HepG2 (cell line): Measurements from ENCODE around the gene CDH22. TPM values are rescaled to one million over a fixed set of nuclear protein-coding genes. Genes with fewer than 3 reads are reported as not detected.

Experiments used
- ATAC-seq: fragments of 200-7000 bp; cut with Tn5 transposase; 3 replicates; pipeline ENCODE4 v1.9.1; 2020; ENCODE audit warnings: mild to moderate bottlenecking, moderate library complexity
- BruUV-seq: library from RNA; stranded (reverse); fragments of 400-500 nt; replicated peaks from 2 replicates; lab custom pipeline; 2021; lab: Mats Ljungman, UMichigan
- CTCF ChIA-PET: fragments of 300-600 bp; formaldehyde crosslinking; extraction: SDS; loops from one replicate; lab custom pipeline; 2021; ENCODE audit warnings: low total read pairs, inconsistent platforms, low intra/inter-chr PET ratio; lab: Yijun Ruan, JAX
- POLR2A ChIA-PET: fragments of 350-600 bp; sonication (Branson Sonifier 250); formaldehyde crosslinking; loops from one replicate; lab custom pipeline; 2020; ENCODE audit warnings: antibody characterized with exemption, inconsistent platforms; lab: Yijun Ruan, JAX
- DNase-seq: peaks from one replicate; pipeline ENCODE4 v3.0.0-alpha.2; 2015; ENCODE audit warnings: low spot score
- FAIRE-seq: peaks from 3 replicates; lab custom pipeline; 2011; peaks lifted over from hg19 to GRCh38; lab: Jason Lieb, UNC
- H2AFZ ChIP-seq: one replicate; pipeline ENCODE4 v1.6.1; 2011; ENCODE audit warnings: low read length, inconsistent platforms
- H3K27ac ChIP-seq: fragments of 300-600 bp; 3 replicates; pipeline ENCODE4 v1.8.0; 2011; ENCODE audit warnings: mixed run types, mild to moderate bottlenecking, mixed read lengths, low read length, inconsistent platforms; ENCODE audit not compliant: insufficient read depth; ENCODE audit errors: extremely low read length
- H3K27me3 ChIP-seq, 2 experiments: fragments of 200-600 bp in 1 of 2; 2 replicates in 1 of 2; 3 replicates in 1 of 2; pipeline versions ENCODE4 v1.6.0 to v1.8.0; 2011; ENCODE audit warnings: low read length in 2 of 2, mild to moderate bottlenecking in 2 of 2, moderate library complexity in 2 of 2, inconsistent platforms in 1 of 2; ENCODE audit not compliant: insufficient read depth in 2 of 2, control insufficient read depth in 1 of 2
- H3K36me3 ChIP-seq, 2 experiments: fragments of 200-600 bp in 1 of 2; replicated peaks in 1 of 2; 2 replicates in 1 of 2; 3 replicates in 1 of 2; pipeline versions ENCODE4 v1.5.1 to v1.8.0; 2011; ENCODE audit warnings: low read length in 2 of 2, inconsistent platforms in 1 of 2; ENCODE audit not compliant: insufficient read depth in 2 of 2, control insufficient read depth in 1 of 2
- H3K4me1 ChIP-seq: 2 replicates; pipeline ENCODE4 v1.5.1; 2012; ENCODE audit warnings: low read length, inconsistent platforms; ENCODE audit not compliant: insufficient read depth
- H3K4me2 ChIP-seq: 2 replicates; pipeline ENCODE4 v1.6.0; 2011; ENCODE audit warnings: low read depth, low read length, inconsistent platforms
- H3K4me3 ChIP-seq, 3 experiments: fragments of 200-600 bp in 1 of 3; sonication (generic), shearing (Covaris generic) in 1 of 3; replicated peaks in 1 of 3; 2 replicates each; pipeline ENCODE4 v1.5.1; 2011 to 2016; ENCODE audit warnings: low read length in 3 of 3, inconsistent platforms in 2 of 3, low read depth in 2 of 3, mild to moderate bottlenecking in 2 of 3, control low read depth in 1 of 3, mixed read lengths in 1 of 3; ENCODE audit not compliant: insufficient read depth in 1 of 3
- H3K79me2 ChIP-seq: one replicate; pipeline ENCODE4 v1.6.1; 2011; ENCODE audit warnings: low read length, inconsistent platforms; ENCODE audit not compliant: insufficient read depth
- H3K9ac ChIP-seq: 2 replicates; pipeline ENCODE4 v1.6.0; 2011; ENCODE audit warnings: mild to moderate bottlenecking, low read depth, low read length, inconsistent platforms; ENCODE audit not compliant: insufficient read depth
- H3K9me3 ChIP-seq: 2 replicates; pipeline ENCODE4 v1.5.1; 2012; ENCODE audit warnings: mild to moderate bottlenecking, low read length
- H4K20me1 ChIP-seq: 2 replicates; pipeline ENCODE4 v1.6.0; 2011; ENCODE audit warnings: inconsistent platforms, mild to moderate bottlenecking, low read length, moderate library complexity; ENCODE audit not compliant: insufficient read depth
- HDAC6 ChIP-seq: fragments of 200-600 bp; sonication (generic); IDR thresholded peaks from 2 replicates; pipeline ENCODE4 v1.7.0; 2017; ENCODE audit warnings: mild to moderate bottlenecking, antibody characterized with exemption, low read length, low read depth
- NCOA1 ChIP-seq: sonication (generic); formaldehyde crosslinking; IDR thresholded peaks from 2 replicates; pipeline ENCODE4 v1.9.0; 2021; ENCODE audit warnings: missing genetic modification reagents
- SAFB2 ChIP-seq: sonication (generic); formaldehyde crosslinking; IDR thresholded peaks from 2 replicates; pipeline ENCODE4 v1.5.1; 2020; ENCODE audit warnings: missing genetic modification reagents, low read depth, mild to moderate bottlenecking, borderline replicate concordance
- SALL2 ChIP-seq: sonication (generic); formaldehyde crosslinking; IDR thresholded peaks from 2 replicates; pipeline ENCODE4 v1.8.1; 2023; ENCODE audit warnings: mild to moderate bottlenecking, missing genetic modification reagents, inconsistent platforms
- ZNF121 ChIP-seq: sonication (generic); formaldehyde crosslinking; IDR thresholded peaks from 2 replicates; pipeline ENCODE4 v1.5.0; 2020; ENCODE audit warnings: mild to moderate bottlenecking, missing genetic modification reagents
- ZNF276 ChIP-seq: sonication (generic); formaldehyde crosslinking; IDR thresholded peaks from 2 replicates; pipeline ENCODE4 v1.4.0; 2020; ENCODE audit warnings: mild to moderate bottlenecking, low read depth, missing genetic modification reagents
- ZNF550 ChIP-seq: sonication (generic); formaldehyde crosslinking; IDR thresholded peaks from 2 replicates; pipeline ENCODE4 v1.4.0; 2020; ENCODE audit warnings: mild to moderate bottlenecking, missing genetic modification reagents, borderline replicate concordance
- ZNF556 ChIP-seq: sonication (generic); formaldehyde crosslinking; IDR thresholded peaks from 2 replicates; pipeline ENCODE4 v1.4.0; 2020; ENCODE audit warnings: mild to moderate bottlenecking, missing genetic modification reagents, borderline replicate concordance
- ZNF720 ChIP-seq: sonication (generic); formaldehyde crosslinking; IDR thresholded peaks from 2 replicates; pipeline ENCODE4 v1.4.0; 2020; ENCODE audit warnings: missing genetic modification reagents
- ZNF770 ChIP-seq: sonication (generic); formaldehyde crosslinking; IDR thresholded peaks from 2 replicates; pipeline ENCODE4 v1.5.0; 2020; ENCODE audit warnings: mild to moderate bottlenecking, missing genetic modification reagents
- ZNF782 ChIP-seq: sonication (generic); formaldehyde crosslinking; IDR thresholded peaks from 2 replicates; pipeline ENCODE4 v1.4.0; 2020; ENCODE audit warnings: missing genetic modification reagents, mild to moderate bottlenecking, borderline replicate concordance
- WGBS: methylation state at CpG from one replicate; pipeline ENCODE4 v1.1.6; 2017; ENCODE audit warnings: low lambda C conversion rate; 5-methylcytosine and 5-hydroxymethylcytosine counted together
- in situ Hi-C: cut with HindIII; loops from 2 replicates; pipeline ENCODE4 v1.10.0; 2017; ENCODE audit warnings: low pct_unique_long_range_greater_than_20kb; ENCODE audit not compliant: extremely low pct_ligation_motif_present
- intact Hi-C: fragments of 100-400 bp; cut with micrococcal nuclease; formaldehyde crosslinking; loops from one replicate; pipeline ENCODE4 v1.10.0; 2022; ENCODE audit not compliant: unreplicated experiment
- polyA plus RNA-seq, 8 experiments: library from polyadenylated mRNA; depleted of rRNA in 3 of 8; stranded (reverse) in 7 of 8; unstranded in 1 of 8; fragments of >200 nt; fragmentation: Illumina TruSeq in 4 of 8; extraction: Trizol in 4 of 8; gene quantifications; 2 replicates each; pipeline versions ENCODE4 v1.2.1 to v1.2.3, GENCODE V29; 2011 to 2016; ENCODE audit warnings: low read depth in 4 of 8, missing spikeins in 1 of 8, mixed read lengths in 1 of 8; ENCODE audit not compliant: insufficient read depth in 1 of 8
- total RNA-seq, 5 experiments: library from RNA; depleted of rRNA; stranded (reverse); fragments of >200 nt; fragmentation: Illumina TruSeq; extraction: Trizol; gene quantifications; 2 replicates each; pipeline ENCODE4 v1.2.3, GENCODE V29; 2016; ENCODE audit warnings: low read depth in 1 of 5

The CDH22 gene
- total and polyA plus RNA-seq, 2 of the 13 experiments (the other 11 are each of a cell fraction or from before 2014, with no cell fraction given) = not detected

DNA sequence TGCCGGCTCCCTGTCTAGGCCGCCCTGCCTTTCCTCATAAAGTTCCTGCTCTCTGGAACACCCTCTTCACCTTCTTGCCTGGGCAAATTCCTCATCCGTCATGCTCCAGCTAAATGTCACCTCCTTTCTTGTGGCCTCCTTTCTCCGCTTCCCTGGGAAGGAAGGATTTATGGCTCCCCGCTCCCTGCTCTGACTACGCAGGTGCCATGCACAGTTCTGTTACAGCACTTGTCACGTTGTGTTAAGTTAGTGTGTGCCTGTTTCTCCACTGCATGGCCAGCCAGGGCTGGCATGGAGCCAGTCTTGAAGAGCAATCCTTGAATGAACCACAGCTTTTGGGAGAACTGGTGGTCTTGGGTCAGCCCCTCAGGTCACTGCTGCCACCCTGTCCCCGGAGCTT, 128.4 kb downstream of the CDH22 start:
- Histone ChIP-seq H3K9ac (no peak overlapping the region), H3K79me2 (no peaks in the 10 kb centered on the region), H3K27ac (no peak overlapping the region), H3K27me3 (peaks cover 16 to 61% of the 10 kb centered on the region in 2 experiments), H3K36me3 (no peaks in the 10 kb centered on the region), H4K20me1 (no peaks in the 10 kb centered on the region), H3K4me3 (no peak overlapping the region), H3K9me3 (no peaks in the 10 kb centered on the region)
- FAIRE-seq (no peak), ATAC-seq (no peak)
- BruUV-seq = no TSS peak
- WGBS = 23% methylated on average over 8 of the region's 8 CpGs
- intact Hi-C loops (no loop called here), in situ Hi-C loops (loop anchor here (10.0 kb wide), 1 partner anchor 155 kb away; the partner anchor contains the start of gene SLC12A5)
- CTCF ChIA-PET = no interaction called here
- TF ChIP-seq ZNF770 (no peak), HDAC6 (no peak), ZNF782 (no peak), SAFB2 (CRISPR knock-in tag) (no peak)
- TF ChIP-seq, all 625 proteins: peak for 0
- no peak overlapping the region for H2AFZ ChIP-seq
- H3K4me2 ChIP-seq = no peak overlapping the region
- no peaks in the 10 kb centered on the region for H3K4me1 ChIP-seq
- no peak for DNase-seq
- POLR2A ChIA-PET = no interaction called here

DNA sequence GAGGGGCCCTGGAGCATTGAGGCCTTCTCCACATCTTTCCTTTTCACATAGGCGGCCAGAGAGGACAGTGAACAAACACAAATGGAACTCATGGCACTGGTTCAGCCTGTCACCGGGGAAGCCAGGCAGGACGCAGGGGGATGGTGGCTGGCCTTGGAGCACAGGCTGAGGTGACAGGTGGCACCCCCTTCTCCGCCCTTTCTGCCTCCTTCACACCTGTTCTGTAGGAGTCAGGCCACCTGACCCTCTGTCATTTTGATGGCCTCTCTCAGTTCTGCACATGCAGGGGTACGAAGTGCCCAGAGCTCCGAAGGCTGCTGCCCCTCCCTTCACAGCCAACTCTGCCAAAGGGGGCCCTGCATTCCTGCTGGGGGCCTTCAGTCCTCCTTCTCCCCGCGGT, 129.4 kb downstream of the CDH22 start:
- no peaks in the 10 kb centered on the region for H3K9me3 ChIP-seq
- no peak overlapping the region for H3K27ac ChIP-seq
- DNase-seq = no peak
- BruUV-seq = no TSS peak
- peaks cover 16 to 67% of the 10 kb centered on the region in 2 experiments for H3K27me3 ChIP-seq
- no peak overlapping the region for H3K9ac ChIP-seq
- in situ Hi-C loops (loop anchor here (10.0 kb wide), 1 partner anchor 154 kb away; the partner anchor contains the start of gene SLC12A5), intact Hi-C loops (no loop called here)
- H3K4me1 ChIP-seq = no peaks in the 10 kb centered on the region
- FAIRE-seq = no peak
- TF ChIP-seq ZNF720 (CRISPR knock-in tag) = no peak
- TF ChIP-seq SALL2 (CRISPR knock-in tag) = no peak
- TF ChIP-seq ZNF121 (CRISPR knock-in tag) = no peak
- no peak for TF ChIP-seq NCOA1
- TF ChIP-seq ZNF276 (CRISPR knock-in tag) = no peak
- TF ChIP-seq ZNF556 = no peak
- TF ChIP-seq ZNF550 = no peak
- H3K4me2 ChIP-seq = no peak overlapping the region
- WGBS = 3% methylated on average over 7 of the region's 8 CpGs
- ChIA-PET POLR2A (no interaction called here), CTCF (no interaction called here)
- no peaks in the 10 kb centered on the region for H3K36me3 ChIP-seq
- no peak for ATAC-seq
- no peaks in the 10 kb centered on the region for H3K79me2 ChIP-seq
- H4K20me1 ChIP-seq = no peaks in the 10 kb centered on the region; the same call in 1 of the 2 replicates
- no peak overlapping the region for H2AFZ ChIP-seq
- no peak overlapping the region for H3K4me3 ChIP-seq
